ENCODE results near the gene AXIN2. TPM values are rescaled to one million over a fixed set of nuclear protein-coding genes. Genes with fewer than 3 reads are reported as not detected.
A peak's percentile ranks its signal among the peaks of the same experiment; 100 is the strongest.

The AXIN2 gene
- total RNA-seq, 1 donor from 2014 or later, result 88.7 TPM

GRCh38 chr17:65558683-65559460 is 2.6 kb downstream of the AXIN2 start:
- Mint-ChIP-seq H3K27me3 (ENCODE audit: low read depth) (no peaks in the 10 kb centered on the region), H3K27ac (no peak overlapping the region), H3K4me1 (peaks cover 12% of the 10 kb centered on the region), H3K9me3 (no peaks in the 10 kb centered on the region), H3K4me3 (no peak overlapping the region), H3K36me3 (no peaks in the 10 kb centered on the region)
- no peak for DNase-seq (ENCODE audit: low spot score in 2 of 2, unreplicated experiment in 2 of 2)
- no peak for TF ChIP-seq CTCF (IDR thresholded peaks at IDR 0.05; ENCODE audit: unreplicated experiment)

DNA sequence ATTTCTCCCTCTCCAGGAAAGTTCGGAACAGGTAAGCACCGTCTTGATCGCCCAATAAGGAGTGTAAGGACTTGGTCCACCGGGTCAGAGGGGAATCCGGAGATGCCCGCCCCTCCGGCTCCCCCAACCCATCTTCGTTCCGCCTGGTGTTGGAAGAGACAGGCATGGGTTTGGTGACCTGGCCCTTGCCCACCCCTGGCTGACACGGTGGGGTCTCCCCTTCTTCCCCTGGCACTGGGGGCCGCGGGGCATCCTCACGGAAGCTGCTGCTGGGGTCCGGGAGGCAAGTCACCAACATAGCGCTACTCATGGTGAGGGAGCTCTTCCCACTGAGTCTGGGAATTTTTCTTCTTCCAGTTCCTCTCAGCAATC is 3.2 kb downstream of the AXIN2 start:
- no peaks in the 10 kb centered on the region for H3K27me3 Mint-ChIP-seq (ENCODE audit: low read depth)
- TF ChIP-seq CTCF (IDR thresholded peaks at IDR 0.05; ENCODE audit: unreplicated experiment), result no peak
- H3K4me3 Mint-ChIP-seq, result no peak overlapping the region
- H3K27ac Mint-ChIP-seq, result no peak overlapping the region
- H3K4me1 Mint-ChIP-seq, result peaks cover 15% of the 10 kb centered on the region
- no peaks in the 10 kb centered on the region for H3K36me3 Mint-ChIP-seq
- DNase-seq (ENCODE audit: low spot score in 2 of 2, unreplicated experiment in 2 of 2), result no peak
- no peaks in the 10 kb centered on the region for H3K9me3 Mint-ChIP-seq

DNA sequence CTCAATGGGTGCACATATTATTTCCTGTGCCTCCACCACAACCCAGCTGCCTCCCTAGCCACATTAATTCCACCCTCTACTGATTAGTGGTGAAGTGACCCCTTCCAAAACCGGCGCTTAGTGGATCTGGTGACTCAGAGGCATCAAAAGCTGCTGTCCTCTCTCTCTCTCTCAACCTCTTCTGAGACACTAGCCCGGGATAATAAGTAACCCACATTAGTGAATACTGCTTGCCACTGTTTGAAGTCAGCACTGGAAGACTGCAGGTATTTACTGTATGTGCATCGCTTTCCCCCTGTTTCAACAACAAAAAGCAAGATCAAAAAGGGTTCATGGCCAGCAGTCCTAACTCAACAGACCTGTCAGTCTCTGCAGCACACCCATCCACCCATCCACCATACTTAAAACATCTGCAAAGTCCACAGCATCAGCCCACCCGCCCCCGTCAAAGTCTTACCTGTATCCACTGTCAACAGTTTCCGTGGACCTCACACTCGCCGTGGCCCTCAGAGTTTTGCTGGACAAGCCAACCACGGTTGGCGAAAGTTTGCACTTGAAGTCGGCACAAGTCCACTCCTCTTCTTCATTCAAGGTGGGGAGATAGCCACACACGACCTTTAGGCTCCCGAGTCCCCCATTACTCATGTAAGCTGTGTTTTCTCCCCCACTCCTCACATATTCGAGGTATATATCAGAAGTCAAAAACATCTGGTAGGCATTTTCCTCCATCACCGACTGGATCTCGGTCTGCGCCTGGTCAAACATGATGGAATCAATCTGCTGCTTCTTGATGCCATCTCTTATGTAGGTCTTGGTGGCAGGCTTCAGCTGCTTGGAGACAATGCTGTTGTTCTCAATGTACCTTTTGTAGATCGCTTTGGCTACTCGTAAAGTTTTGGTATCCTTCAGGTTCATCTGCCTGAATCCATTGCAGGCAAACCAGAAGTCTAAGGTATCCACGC is 3.8 kb downstream of the AXIN2 start:
- Mint-ChIP-seq H3K9me3 (no peaks in the 10 kb centered on the region), H3K36me3 (peaks cover 3% of the 10 kb centered on the region), H3K27me3 (ENCODE audit: low read depth) (no peaks in the 10 kb centered on the region), H3K4me3 (no peak overlapping the region), H3K27ac (no peak overlapping the region), H3K4me1 (peaks cover 20% of the 10 kb centered on the region)
- TF ChIP-seq CTCF (IDR thresholded peaks at IDR 0.05; ENCODE audit: unreplicated experiment), result no peak
- no peak for DNase-seq (ENCODE audit: low spot score in 2 of 2, unreplicated experiment in 2 of 2)

DNA sequence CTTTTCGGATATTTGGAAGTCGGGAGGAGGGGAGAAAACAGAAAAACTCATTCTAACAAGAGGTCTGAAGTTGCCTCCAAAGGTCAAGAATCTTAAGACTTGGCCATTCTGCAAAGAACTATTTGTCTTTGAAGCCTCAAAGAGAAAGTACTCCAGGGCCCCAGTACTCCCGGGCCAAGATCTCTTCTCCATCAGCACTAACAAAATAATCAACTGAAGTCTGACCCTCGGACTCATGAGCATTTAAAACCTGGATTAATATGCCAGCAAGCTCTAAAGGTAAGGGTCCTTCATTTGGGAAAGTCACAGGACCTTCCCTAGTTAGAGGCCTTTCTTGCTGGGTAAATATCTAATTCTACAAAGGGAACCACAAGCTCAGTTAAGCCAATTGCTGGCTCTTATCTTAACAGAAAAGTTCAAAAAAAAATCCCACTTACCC is 4.5 kb downstream of the AXIN2 start:
- no peak for DNase-seq (ENCODE audit: low spot score in 2 of 2, unreplicated experiment in 2 of 2)
- no peaks in the 10 kb centered on the region for H3K27me3 Mint-ChIP-seq (ENCODE audit: low read depth)
- no peak overlapping the region for H3K27ac Mint-ChIP-seq
- H3K4me3 Mint-ChIP-seq, result no peak overlapping the region
- H3K9me3 Mint-ChIP-seq, result no peaks in the 10 kb centered on the region
- TF ChIP-seq CTCF (IDR thresholded peaks at IDR 0.05; ENCODE audit: unreplicated experiment), result no peak
- H3K4me1 Mint-ChIP-seq, result peaks cover 19% of the 10 kb centered on the region
- H3K36me3 Mint-ChIP-seq, result peaks cover 5% of the 10 kb centered on the region

GRCh38 chr17:65556014-65556909 is 5.2 kb downstream of the AXIN2 start:
- no peak overlapping the region for H3K27ac Mint-ChIP-seq
- H3K9me3 Mint-ChIP-seq, result no peaks in the 10 kb centered on the region
- no peak overlapping the region for H3K4me3 Mint-ChIP-seq
- peak; percentile 94 for TF ChIP-seq CTCF (IDR thresholded peaks at IDR 0.05; ENCODE audit: unreplicated experiment)
- peak; percentile 89 to 94 for DNase-seq (ENCODE audit: low spot score in 2 of 2, unreplicated experiment in 2 of 2)
- peaks cover 7% of the 10 kb centered on the region for H3K36me3 Mint-ChIP-seq
- H3K4me1 Mint-ChIP-seq, result peaks cover 23% of the 10 kb centered on the region
- no peaks in the 10 kb centered on the region for H3K27me3 Mint-ChIP-seq (ENCODE audit: low read depth)
